GM21360 (cell line): ENCODE results near the gene CYBC1.
"Not testable (repeated sequence)": the region's sequence is repeated elsewhere in the genome, so short reads cannot be mapped to it uniquely, and the experiment has no call there.

ENCODE experiments used
- ATAC-seq: cut with Tn5 transposase; IDR thresholded peaks from one replicate; pipeline ENCODE4 v1.9.1; 2021; ENCODE audit warnings: mild to moderate bottlenecking, moderate library complexity; ENCODE audit not compliant: unreplicated experiment

Gene CYBC1

GRCh38 chr17:82479602-82480001 lies 29.1 kb upstream of the CYBC1 start:
- no peak for ATAC-seq

DNA sequence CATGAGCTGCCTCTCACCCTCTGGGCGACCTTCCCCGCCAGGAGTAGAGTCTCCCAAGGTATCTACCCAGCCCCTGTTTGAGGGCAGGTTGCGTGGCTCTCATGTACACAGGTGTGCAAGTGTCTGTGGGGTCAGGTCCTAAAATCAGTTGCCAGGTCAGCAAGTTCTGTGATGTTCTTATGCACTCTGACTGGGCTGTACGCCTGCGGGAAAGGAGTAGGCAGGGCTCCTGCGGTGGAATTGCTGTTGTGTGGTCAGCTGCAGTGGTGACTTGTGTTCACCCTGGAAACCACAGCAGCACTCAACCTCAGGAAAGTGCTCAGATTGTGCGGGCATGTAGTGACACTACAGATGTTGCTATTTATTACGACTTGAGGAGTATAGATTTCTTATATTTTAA lies 27.4 kb upstream of the CYBC1 start:
- no peak for ATAC-seq

DNA sequence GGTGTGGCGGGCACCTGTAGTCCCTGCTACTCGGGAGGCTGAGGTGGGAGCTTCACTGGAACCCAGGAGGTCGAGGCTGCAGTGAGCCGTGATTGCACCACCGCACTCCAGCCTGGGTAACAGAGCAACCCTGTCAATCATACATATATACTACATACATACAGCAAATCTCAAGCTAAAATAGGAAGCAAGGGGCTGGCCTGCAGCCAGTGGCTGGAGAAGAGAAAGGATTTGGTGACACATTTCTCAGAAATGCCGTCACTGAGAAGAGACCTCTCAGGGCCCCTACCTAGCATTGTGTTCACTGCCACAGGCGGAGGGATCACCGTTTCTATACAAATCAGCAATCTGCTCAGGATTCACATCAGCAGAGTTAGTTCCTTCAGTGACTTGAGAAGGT lies 24.9 kb upstream of the CYBC1 start:
- no peak for ATAC-seq

DNA sequence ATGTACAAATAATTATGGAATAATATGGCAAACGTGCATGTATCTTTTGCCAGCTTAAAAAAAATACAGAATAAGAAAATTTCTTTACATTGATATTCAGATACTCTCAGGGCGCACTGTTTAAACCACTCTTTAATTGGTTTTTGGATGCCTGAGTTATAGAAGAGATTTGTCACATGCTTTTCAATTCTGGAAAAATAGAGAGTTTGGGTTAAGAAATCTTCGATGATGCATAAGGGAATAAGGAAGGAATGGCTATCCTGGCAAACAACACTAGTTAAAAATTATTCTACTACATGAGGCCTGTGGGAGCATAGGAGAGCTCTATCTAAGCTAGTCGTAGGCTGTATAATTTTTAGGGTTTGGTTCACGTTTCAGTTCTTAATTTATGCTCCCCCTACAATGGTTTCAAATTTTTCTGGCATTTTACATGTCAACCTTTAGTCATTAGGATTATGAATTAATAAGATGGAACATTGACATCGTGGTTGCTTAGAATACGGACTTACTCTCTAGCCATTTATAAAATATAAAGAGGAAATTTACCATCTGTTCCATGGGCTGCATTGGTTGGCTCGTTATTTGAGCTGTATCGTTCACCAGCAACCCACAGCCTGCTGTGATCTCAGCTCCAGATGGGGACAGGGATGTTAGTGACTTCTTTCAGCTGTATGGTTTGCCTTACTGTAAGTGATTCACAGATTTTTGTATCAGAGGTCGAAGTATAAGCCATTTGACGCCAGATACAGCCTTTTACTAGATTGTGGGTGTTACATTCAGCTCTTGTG lies 23.9 kb upstream of the CYBC1 start:
- ATAC-seq, result no peak

GRCh38 chr17:82470065-82470464 lies 19.5 kb upstream of the CYBC1 start:
- ATAC-seq, result no peak

DNA sequence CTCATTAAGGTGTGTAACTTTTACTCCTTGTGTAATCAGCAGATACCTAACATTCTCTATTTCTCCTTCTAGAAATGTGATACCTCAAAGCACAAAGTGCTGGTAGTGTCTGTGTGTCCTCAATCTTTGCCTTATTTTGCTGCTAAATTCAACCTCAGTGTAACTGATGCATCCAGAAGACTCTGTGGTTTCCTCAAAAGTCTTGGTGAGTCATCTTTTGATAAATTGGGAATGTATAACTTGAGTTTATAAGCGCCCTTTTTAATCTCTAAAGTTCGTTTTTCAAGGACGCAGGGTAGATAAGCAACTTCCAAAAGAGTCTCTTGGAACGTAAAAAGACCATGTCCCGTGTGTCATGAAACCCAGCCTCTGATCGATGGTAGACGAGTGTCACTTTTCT lies 18.1 kb upstream of the CYBC1 start:
- no peak for ATAC-seq

DNA sequence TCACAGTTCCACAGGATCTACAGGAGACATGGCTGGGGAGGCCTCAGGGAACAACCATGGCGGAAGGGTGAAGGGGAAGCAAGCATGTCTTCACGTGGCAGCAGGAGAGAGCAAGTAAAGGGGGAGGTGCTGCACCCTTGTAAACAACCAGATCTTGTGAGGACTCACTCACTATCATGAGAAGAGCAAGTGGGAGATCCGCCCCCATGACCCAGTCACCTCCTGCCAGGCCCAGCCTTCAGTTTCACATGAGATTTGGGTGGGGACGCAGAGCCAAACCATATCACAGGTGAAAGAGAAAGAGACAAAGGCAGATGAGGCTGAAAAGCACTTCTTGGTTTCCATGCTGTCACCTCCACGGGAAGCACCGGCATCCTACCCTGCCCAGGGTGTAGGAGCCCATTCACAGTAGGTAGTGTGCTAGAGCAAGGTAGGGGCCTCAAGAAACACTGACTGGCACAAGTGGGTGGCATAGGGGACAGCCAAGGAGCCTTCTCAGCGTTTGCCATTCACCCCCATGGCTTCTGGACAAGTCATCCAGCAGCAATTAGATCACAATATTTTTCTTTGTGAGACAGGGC lies 14.6 kb upstream of the CYBC1 start:
- no peak for ATAC-seq

DNA sequence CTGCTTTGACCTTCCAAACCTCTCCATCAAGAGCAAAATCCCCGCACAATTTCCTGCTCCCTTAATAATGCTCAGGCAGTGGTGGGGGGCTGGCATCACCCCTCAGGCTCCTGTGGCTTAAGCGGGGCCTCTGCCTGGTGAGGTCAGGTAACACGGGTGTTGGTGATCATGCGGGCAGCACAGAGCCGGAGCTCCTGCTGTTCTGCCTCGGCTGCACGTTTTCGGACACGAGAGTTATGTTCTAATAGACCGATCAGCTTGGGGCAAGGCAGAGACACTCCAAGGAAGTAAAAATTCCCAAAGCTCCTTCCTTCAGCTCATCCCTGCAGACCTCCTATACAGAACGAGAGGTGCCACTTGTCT lies 14.0 kb upstream of the CYBC1 start:
- ATAC-seq, result no peak

DNA sequence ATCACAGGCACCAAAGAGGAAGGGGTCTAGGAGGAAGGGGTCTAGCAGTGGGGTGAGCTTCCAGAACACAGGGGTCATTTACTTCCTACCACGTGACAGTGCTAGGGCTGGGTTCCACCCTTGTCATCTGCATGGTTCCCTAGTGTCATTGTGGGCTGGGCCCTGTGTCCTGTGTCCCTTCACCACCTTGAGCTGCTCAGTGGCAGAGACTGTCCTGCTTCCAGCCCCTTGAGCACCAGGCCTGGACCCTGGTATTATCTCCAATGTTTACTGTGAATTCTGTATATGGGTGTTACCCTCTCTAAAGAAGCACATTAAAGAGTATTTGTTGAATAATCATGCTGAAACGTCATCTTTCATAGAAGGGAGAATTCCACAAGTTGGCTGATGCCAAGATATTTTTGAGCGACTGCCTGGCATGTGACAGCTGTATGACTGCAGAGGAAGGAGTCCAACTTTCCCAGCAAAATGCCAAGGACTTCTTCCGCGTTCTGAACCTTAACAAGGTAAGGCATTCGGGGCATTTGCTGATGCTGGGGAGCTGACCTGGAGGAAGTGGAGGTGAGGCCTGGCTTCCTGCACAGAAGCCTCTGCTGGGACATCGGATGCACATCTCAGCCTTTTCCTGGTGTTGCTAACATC lies 13.5 kb upstream of the CYBC1 start:
- ATAC-seq, result no peak

DNA sequence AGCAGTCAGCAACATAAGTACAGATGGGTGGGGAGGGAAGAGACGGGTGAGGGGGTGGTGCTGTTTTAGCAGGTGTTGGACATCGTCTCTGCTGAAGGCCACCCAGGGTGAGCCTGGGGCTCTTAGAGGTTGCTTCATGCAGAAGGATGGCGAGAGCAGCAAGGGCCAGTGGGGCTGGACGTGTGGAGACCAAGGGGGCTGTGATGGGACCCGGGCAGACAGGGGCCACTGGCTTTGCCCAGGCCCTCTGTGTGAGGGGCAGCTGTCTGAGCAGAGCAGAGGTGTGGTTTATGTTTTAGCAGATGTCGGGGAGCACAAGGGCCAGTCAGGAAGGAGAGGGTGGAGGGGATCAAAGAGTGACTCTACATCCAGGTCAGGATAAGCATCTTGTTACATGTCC lies 12.8 kb upstream of the CYBC1 start:
- no peak for ATAC-seq

GRCh38 chr17:82461827-82462524 lies 11.4 kb upstream of the CYBC1 start:
- no peak for ATAC-seq

DNA sequence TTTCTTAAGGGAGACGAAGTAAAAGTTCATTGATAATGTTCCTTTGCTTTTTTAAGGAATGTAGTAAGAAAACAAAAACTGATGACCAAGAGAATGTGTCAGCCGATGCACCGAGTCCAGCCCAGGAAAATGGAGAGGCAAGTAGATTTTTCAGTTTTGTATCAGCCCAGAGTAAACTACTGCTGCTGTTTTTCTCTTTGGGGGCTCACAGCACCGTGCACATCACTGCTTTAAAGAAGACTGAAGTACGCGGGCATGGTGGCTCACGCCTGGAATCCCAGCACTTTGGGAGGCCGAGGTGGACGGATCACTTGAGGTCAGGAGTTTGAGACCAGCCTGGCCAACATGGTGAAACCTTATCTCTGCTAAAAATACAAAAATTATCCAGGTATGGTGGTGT lies 9.4 kb upstream of the CYBC1 start:
- not testable (repeated sequence) for ATAC-seq

DNA sequence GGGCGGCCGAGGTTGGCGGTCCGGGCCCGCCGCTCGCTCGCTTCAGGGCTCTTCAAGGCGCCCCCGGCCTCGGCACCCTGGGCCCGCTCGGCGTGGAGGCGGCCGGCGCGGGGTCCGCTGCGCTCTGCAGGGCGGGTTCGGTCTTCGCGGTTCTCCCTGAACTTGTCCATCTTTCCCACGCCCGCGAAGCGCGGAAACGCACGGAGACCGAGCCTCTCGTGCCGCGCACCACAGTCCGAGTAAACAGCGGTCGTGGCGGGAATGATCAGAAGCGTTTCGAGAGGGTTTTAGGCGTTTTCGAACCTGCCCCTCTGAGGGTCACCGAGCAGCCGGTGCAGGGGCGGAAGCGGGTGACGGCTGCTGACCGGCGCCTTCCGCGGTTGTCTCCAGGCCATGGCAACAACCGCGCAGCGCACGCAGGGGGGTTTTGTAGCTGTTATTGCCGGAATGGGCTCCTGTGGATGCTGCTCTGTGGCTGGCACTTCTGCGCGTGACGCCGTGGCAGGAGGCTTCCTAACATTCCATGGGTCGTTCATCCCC lies 8.4 kb upstream of the CYBC1 start:
- ATAC-seq, result no peak

GRCh38 chr17:82458179-82458884 lies 7.8 kb upstream of the CYBC1 start, which contains the start of gene NARF:
Gene NARF (plus strand): TSS chr17:82458741. CDS start chr17:82458804, 63 bp downstream.
- peak; percentile 90 for ATAC-seq

GRCh38 chr17:82457929-82458178 lies 7.3 kb upstream of the CYBC1 start:
- ATAC-seq, result no peak

DNA sequence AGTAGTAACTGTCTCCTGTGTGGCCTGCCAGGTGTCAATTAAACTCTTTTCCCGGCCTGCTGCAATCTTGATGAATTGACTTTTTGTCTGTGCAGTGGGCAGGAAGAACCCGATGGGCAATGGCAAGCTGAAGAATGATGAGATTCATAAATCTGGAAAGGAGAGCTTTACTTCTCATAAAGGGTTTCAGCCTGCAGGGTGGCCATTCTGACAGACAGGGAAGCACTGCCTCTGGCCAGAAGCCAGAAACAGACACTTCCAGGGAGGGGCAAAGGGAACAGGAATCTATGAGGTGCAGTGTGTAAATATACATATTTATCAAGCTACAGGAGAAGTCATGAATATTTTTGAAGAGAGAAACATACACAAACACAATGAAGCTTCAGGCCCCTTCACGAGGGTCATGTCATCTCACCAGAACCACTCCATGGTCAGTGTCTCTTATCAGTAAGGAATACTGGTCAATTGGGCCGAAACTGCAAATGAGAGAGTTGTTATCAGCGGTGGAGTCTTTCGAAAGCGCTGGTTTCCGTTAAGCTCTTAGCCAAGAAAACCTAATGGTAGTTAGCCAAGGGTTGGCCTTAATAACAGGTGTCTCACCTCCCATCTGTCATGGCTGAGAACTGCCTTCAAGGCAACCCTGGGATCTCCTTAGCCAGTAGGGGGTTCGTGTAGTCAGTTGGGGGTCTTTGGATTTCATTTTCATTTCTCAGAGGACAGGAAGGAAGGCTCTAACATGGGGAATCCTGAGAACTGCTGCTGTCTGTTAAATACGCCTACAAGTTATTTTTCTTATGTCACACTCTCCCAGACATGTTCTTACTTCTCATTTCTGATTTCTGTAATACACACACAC lies 6.7 kb upstream of the CYBC1 start:
- ATAC-seq, result no peak

DNA sequence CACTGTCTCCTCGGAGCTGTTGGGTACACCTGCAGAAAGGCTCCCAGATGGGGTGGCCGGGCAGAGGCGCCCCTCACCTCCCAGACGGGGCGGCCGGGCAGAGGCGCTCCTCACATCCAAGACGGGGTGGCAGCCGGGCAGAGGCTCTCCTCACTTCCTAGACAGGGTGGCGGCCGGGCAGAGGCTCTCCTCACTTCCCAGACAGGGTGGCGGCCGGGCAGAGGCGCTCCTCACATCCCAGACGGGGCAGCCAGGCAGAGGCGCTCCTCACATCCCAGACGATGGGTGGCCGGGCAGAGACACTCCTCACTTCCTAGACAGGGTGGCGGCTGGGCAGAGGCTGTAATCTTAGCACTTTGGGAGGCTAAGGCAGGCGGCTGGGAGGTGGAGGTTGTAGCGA lies 3.2 kb upstream of the CYBC1 start:
- ATAC-seq, result not testable (repeated sequence)

- not testable (repeated sequence) for ATAC-seq
Observed at GRCh38 chr17:82453151-82453550, 2.6 kb upstream of the CYBC1 start.

DNA sequence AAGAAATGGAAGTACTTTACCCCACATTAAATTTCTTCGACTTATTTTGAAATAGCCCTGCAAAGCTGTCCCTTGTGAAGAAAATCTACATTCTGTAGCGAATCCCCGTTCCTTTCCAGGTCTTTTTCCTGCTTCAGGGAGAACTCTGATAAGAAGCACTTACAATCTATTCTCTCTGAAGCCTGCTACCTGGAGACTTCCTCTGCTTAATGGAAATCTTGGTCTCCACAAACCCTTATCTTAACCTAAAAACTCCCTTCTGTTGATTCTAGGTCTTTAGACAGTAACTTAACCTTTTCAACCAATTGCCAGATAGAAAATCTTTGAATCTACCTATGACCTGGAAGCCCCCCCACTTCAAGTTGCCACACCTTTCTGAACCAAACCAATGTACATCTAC lies 1.6 kb upstream of the CYBC1 start:
- no peak for ATAC-seq

DNA sequence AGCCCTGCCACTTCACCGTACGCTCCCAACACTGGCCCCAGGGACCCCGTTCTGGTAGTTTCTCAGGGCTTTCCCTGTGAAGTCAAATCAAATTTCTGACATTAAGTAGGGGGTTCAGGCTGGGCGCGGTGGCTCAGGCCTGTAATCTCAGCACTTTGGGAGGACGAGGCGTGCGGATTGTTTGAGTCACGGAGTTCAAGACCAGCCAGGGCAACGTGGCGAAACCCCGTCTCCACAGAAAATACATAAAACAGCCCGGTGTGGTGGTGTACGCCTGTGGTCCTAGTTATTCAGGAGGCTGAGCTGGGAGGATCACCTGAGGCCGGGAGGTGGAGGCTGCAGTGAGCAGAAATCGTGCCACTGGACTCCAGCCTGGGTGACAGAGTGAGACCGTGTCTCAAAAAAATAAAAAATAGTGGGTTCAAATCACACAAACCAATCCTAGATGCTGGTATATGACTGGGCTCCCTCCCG lies 632 bp downstream of the CYBC1 start:
- ATAC-seq, result no peak
